Prostate gland (tissue), 2 donors: ENCODE results near the gene PAFAH1B1. TPM values are rescaled to one million over a fixed set of nuclear protein-coding genes. Genes with fewer than 3 reads are reported as not detected.

Experiments
- DNase-seq: peaks from one replicate; pipeline ENCODE4 v3.0.0-alpha.2; 2019; ENCODE audit warnings: low spot score
- H3K27ac ChIP-seq, 2 donors: fragments of 200-600 bp; sonication (generic); 2 replicates each; pipeline ENCODE4 v1.5.1; 2017 to 2019
- H3K27me3 ChIP-seq: fragments of 200-600 bp; sonication (generic); replicated peaks from 2 replicates; pipeline ENCODE4 v1.5.1; 2019; ENCODE audit not compliant: insufficient read depth
- H3K36me3 ChIP-seq, 2 donors: fragments of 200-600 bp; sonication (generic); 1 replicate in 1 of 2; 2 replicates in 1 of 2; pipeline versions ENCODE4 v1.5.1 to v1.8.1; 2017 to 2019
- H3K4me1 ChIP-seq: fragments of 200-600 bp; sonication (generic); replicated peaks from 2 replicates; pipeline ENCODE4 v1.5.1; 2019
- H3K4me3 ChIP-seq, 2 donors: fragments of 200-600 bp; sonication (generic); 2 replicates each; pipeline ENCODE4 v1.5.1; 2017 to 2019
- H3K9me3 ChIP-seq: fragments of 200-600 bp; sonication (generic); 2 replicates; pipeline ENCODE4 v1.5.1; 2017
- POLR2A ChIP-seq: fragments of 450-650 bp; IDR thresholded peaks from one replicate; pipeline ENCODE4 v1.6.1; 2016; ENCODE audit warnings: antibody characterized with exemption, mild to moderate bottlenecking
- POLR2AphosphoS5 ChIP-seq: sonication (generic); formaldehyde crosslinking; IDR thresholded peaks from one replicate; pipeline ENCODE4 v1.6.1; 2017; ENCODE audit warnings: antibody characterized with exemption
- WGBS: methylation state at CpG from one replicate; pipeline ENCODE4 v1.1.5; 2018; 5-methylcytosine and 5-hydroxymethylcytosine counted together
- intact Hi-C: fragments of 100-400 bp; cut with DNase I; formaldehyde crosslinking; loops from one replicate; pipeline ENCODE4 v1.14.2; 2022
- total RNA-seq, 2 donors: library from RNA; depleted of rRNA; stranded (reverse); fragments of >200 nt; gene quantifications; one replicate each; pipeline ENCODE4 v1.1.0, GENCODE V29; 2016
- TF ChIP-seq, protein P1 (sequence below), 4 experiments: fragments of 200-600 bp in 2 of 4; fragments of 450-650 bp in 2 of 4; sonication (generic) in 2 of 4; IDR thresholded peaks; 1 replicate in 3 of 4; 2 replicates in 1 of 4; pipeline ENCODE4 v1.5.1; 2016 to 2019; ENCODE audit warnings: antibody characterized with exemption in 4 of 4, mild to moderate bottlenecking in 2 of 4, moderate library complexity in 2 of 4

Gene PAFAH1B1
- total RNA-seq, 2 donors from 2014 or later, result 47.9 to 92.9 TPM

DNA sequence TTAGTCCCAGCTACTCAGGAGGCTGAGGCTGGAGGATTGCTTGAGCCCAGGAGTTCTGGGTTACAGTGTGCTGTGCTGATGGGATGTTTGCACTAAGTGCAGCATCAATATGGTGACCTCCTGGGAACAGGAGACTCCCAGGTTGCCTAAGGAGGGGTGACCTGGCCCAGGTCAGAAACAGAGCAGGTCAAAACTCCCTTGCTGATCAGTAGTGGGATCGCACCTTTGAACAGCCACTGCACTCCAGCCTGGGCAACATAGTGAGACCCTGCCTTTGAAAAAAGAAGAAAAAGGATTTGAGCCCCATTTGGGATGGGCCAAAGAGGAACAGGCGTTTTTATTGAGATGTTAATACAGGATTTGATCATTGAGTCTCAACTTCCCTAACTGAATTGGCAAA is 87.5 kb downstream of the PAFAH1B1 start:
- TF ChIP-seq POLR2AphosphoS5 (no peak), POLR2A (no peak)
- TF ChIP-seq, protein P1, sequence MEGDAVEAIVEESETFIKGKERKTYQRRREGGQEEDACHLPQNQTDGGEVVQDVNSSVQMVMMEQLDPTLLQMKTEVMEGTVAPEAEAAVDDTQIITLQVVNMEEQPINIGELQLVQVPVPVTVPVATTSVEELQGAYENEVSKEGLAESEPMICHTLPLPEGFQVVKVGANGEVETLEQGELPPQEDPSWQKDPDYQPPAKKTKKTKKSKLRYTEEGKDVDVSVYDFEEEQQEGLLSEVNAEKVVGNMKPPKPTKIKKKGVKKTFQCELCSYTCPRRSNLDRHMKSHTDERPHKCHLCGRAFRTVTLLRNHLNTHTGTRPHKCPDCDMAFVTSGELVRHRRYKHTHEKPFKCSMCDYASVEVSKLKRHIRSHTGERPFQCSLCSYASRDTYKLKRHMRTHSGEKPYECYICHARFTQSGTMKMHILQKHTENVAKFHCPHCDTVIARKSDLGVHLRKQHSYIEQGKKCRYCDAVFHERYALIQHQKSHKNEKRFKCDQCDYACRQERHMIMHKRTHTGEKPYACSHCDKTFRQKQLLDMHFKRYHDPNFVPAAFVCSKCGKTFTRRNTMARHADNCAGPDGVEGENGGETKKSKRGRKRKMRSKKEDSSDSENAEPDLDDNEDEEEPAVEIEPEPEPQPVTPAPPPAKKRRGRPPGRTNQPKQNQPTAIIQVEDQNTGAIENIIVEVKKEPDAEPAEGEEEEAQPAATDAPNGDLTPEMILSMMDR (IDR thresholded peaks at IDR 0.05), result no peak
- Histone ChIP-seq H3K4me3 (no peak overlapping the region), H3K27ac (no peak overlapping the region), H3K36me3 (peaks cover 0 to 7% of the 10 kb centered on the region in 2 donors), H3K9me3 (no peaks in the 10 kb centered on the region), H3K4me1 (peaks cover 5% of the 10 kb centered on the region), H3K27me3 (no peaks in the 10 kb centered on the region)
- intact Hi-C loops, result loop anchor here (5.0 to 10.0 kb wide), 2 partner anchors 84 to 166 kb away; partner anchors contain the start of gene METTL16
- DNase-seq, result no peak
- WGBS, result 95% methylated on average over 2 of the region's 2 CpGs

DNA sequence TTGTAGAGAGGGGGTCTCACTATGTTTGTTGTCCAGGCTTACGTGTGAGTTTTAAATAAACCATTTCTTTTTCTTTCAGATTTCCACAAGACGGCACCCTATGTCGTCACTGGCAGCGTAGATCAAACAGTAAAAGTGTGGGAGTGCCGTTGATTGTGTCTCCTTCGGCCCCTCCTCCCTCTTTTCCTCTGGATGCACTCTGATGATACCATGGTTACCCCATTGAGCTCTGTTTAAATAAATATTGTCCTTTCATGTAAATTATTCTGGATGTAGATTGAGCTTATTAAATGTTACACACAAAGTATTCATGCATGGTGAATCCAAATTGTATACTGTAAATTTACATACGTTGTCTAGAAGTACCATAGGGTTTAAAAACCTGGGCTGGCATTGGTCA is 88.2 kb downstream of the PAFAH1B1 start:
- no peak for DNase-seq
- Histone ChIP-seq H3K4me3 (no peak overlapping the region), H3K4me1 (peaks cover 5% of the 10 kb centered on the region), H3K27ac (no peak overlapping the region), H3K9me3 (no peaks in the 10 kb centered on the region), H3K27me3 (no peaks in the 10 kb centered on the region), H3K36me3 (peaks cover 0 to 7% of the 10 kb centered on the region in 2 donors)
- WGBS, result 71% methylated on average over 7 of the region's 7 CpGs
- intact Hi-C loops, result loop anchor here (5.0 to 10.0 kb wide), 2 partner anchors 84 to 167 kb away; partner anchors contain the start of gene METTL16
- TF ChIP-seq, protein P1 (IDR thresholded peaks at IDR 0.05), result no peak
- TF ChIP-seq POLR2A (no peak), POLR2AphosphoS5 (no peak)

DNA sequence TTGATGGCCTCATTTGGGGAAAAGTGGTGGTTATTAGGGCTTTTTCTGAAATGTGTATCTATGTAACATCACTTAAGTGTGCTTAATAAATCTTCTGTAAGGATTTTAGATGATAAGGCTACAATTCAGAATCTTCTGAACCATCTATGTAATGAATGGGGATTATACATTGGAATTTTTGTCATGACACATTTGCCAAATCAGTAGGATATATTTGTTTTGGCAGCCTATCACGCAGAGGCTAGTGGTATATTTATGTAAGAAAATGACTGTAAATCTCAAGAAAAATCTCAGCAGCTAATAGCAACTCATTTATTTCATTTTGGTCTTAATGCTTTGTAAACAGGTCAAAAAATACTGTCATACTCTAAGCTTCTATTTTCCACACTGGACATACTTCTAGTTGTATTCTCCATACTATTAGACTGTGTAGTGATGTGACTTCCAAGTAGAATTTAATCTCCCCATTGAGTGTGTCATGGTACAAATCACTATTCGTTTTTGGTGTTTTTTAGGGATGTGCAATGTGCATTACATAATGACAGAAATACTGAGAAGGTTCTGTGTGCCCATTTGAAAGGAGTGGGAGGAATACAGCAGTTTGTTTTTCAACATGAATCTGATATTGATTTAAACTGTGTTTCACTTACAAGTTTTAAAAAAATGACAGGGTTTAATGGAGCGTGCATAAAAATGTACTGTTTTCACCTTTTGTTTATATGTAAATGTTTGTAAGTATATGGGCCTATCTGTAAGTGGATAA is 88.9 kb downstream of the PAFAH1B1 start:
- intact Hi-C loops, result loop anchor here (5.0 to 10.0 kb wide), 2 partner anchors 85 to 168 kb away; partner anchors contain the start of gene METTL16
- DNase-seq, result no peak
- H3K36me3 ChIP-seq, result peaks cover 0 to 7% of the 10 kb centered on the region in 2 donors

DNA sequence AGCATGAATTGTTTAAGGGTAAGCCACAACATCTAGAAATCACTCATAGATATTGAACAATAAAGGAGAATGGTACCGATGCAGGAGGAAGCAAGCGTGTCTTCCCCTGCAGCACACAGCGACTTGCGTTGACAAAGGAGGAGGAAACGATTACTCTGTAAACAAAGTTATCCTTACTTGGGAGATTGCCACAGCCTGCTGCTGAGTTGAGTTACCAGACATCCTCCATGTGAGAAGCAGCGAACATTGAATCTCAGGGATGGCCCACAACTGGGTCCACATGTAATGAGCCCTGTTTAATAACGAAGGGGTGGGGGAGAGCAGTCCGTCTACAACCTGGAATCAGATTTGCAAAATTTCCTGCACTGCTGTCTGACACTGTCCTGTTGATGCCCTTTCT is 90.5 kb downstream of the PAFAH1B1 start:
- Histone ChIP-seq H3K27me3 (no peaks in the 10 kb centered on the region), H3K4me3 (no peak overlapping the region), H3K9me3 (no peaks in the 10 kb centered on the region), H3K36me3 (peaks cover 0 to 7% of the 10 kb centered on the region in 2 donors), H3K4me1 (peaks cover 5% of the 10 kb centered on the region), H3K27ac (no peak overlapping the region)
- DNase-seq, result peak; percentile 61
- WGBS, result 24% methylated on average over 8 of the region's 8 CpGs
- TF ChIP-seq POLR2A, result no peak
- TF ChIP-seq, protein P1 (IDR thresholded peaks at IDR 0.05), result no peak
- TF ChIP-seq POLR2AphosphoS5, result peak; percentile 78
- intact Hi-C loops, result loop anchor here (5.0 to 10.0 kb wide), 2 partner anchors 87 to 169 kb away; partner anchors contain the start of gene METTL16

More for the DNA sequence above, 88.9 kb downstream of the PAFAH1B1 start:
- Histone ChIP-seq H3K9me3 (no peaks in the 10 kb centered on the region), H3K4me3 (no peak overlapping the region), H3K27me3 (no peaks in the 10 kb centered on the region), H3K4me1 (peaks cover 5% of the 10 kb centered on the region), H3K27ac (no peak overlapping the region)
- WGBS, result 62% methylated on average over 3 of the region's 3 CpGs
- TF ChIP-seq, protein P1 (IDR thresholded peaks at IDR 0.05), result no peak
- no peak for TF ChIP-seq POLR2A
- no peak for TF ChIP-seq POLR2AphosphoS5
